Muscle of back (tissue), 11 donors: ENCODE measurements around the gene MVB12B. TPM values are rescaled to one million over a fixed set of nuclear protein-coding genes. Genes with fewer than 3 reads are reported as not detected.

Experiments used
- DNase-seq, 3 donors: peaks; one replicate each; pipeline versions ENCODE4 v3.0.0 to v3.0.0-alpha.2; 2013
- polyA plus RNA-seq, 10 donors: library from polyadenylated mRNA; unstranded; fragments of 120-200 nt; gene quantifications; one replicate each; pipeline ENCODE4 v1.2.1, GENCODE V29; 2013; ENCODE audit not compliant: insufficient read length in 10 of 10

Gene MVB12B
- polyA plus RNA-seq, 10 donors = 13.3 to 18.1 (median 15.2) TPM

GRCh38 chr9:126360073-126360472 lies 33.4 kb downstream of the MVB12B start:
- no peak for DNase-seq

DNA sequence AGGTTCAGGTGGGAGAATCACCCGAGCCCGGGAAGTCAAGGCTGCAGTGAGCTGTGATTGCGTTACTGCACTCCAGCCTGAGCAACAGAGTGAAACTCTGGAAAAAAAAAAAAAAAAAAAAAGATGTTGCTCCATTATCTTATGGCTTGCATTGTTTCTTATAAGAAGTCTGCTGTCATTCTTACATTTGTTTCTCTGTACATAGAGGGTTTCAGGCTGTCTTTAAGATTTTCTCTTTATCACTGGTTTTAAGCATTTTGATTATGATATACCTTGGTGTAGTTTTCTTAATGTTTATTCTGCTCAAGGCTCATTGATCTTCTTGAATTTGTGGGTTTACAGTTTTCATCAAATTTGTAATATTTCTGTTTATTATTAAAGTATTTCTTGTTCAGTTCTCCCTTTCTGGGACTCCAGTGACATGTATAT lies 35.2 kb downstream of the MVB12B start:
- no peak for DNase-seq

DNA sequence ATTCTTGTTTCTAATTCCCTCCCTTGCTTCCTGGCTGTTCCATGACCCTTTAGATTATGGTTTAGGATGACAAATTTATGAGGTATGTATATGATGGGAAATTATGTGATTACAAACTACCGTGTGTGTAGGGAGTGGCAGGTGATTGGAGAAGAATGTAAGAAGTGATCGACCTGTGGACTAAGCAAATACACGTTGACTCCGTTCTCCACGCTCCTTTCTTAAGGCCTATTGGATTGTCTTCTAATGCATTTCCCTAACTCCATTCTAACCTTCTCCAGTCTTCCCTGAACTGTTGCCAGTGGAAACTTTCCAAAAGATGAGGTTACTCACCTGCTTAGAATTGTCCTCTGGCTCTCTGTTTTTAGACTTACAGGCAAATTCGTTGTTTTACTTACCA lies 36.6 kb downstream of the MVB12B start:
- no peak for DNase-seq

- no peak for DNase-seq
These were observed 37.4 kb downstream of the MVB12B start for GRCh38 chr9:126363847-126364671.

DNA sequence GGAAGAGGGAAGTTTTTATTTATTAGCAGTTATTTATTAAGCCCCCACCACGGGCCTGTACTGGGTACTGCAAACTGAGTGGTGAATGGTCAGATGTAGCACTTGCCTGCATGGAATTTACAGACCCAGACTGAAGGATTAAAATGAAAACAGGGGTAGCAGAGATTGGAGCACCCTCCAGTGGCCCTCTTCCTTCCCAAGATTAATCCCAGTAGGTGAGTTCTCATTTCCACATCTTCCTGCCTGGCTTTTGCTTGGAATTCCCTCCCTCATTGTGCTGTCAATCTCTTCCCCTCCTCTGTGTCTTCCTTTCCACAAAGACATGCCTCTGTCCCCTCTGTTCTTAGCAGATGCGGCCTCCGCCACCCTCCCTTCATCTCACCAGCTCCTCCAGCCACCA lies 39.2 kb downstream of the MVB12B start:
- no peak for DNase-seq

DNA sequence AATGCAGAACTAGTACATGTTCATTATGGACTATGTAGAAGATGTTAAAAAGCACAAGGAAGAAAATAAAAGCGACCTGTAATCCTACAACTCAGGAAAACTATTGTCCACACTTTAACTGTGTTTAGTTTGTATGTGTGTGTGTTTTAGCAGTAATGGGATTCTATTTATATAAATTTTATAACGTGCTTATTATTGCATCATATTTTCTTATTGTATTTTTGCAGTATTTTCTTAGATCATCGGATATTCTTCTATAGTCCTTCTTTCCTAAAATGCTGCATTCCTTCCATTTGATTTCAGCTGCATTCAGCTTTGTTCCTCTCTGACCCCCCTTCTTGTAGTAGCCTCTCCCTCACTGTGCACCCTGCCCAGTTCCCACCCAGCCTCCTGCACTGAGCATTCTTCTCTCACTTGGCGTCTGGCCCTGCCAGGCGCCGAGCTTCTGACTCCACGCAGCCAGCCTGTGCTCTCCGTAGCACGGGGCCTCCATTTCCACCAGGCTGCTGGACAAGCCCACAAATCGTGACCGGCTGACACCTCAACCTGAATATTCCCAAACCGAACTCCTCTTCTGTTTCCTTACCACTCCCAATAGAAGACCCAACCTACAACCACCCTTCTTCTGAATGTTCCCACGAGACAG lies 39.9 kb downstream of the MVB12B start:
- DNase-seq = no peak

GRCh38 chr9:126367139-126367538 lies 40.5 kb downstream of the MVB12B start:
- DNase-seq = no peak

GRCh38 chr9:126367616-126368015 lies 41.0 kb downstream of the MVB12B start:
- DNase-seq = no peak

DNA sequence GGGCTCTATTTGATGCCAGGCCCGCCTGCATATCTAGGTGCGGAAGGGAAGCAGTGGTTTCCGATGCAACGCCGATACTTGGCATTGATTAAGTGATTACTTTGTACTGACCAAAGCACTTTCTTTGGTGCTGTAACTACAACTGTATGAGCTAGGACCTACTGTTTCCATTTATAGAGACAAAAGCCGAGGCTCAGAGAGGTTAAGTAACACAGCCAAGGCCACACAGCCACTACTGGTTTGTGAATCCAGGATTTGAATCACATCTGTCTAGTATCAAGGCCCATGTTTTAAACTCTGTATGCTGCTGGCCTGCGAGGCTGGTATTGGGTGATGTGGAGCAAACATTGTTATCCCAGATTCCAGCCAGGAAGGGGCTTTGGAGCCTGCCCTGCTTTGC lies 41.4 kb downstream of the MVB12B start:
- no peak for DNase-seq

- no peak for DNase-seq
These were observed 44.6 kb downstream of the MVB12B start for GRCh38 chr9:126371007-126371870.

GRCh38 chr9:126372716-126373115 lies 46.1 kb downstream of the MVB12B start:
- no peak for DNase-seq

DNA sequence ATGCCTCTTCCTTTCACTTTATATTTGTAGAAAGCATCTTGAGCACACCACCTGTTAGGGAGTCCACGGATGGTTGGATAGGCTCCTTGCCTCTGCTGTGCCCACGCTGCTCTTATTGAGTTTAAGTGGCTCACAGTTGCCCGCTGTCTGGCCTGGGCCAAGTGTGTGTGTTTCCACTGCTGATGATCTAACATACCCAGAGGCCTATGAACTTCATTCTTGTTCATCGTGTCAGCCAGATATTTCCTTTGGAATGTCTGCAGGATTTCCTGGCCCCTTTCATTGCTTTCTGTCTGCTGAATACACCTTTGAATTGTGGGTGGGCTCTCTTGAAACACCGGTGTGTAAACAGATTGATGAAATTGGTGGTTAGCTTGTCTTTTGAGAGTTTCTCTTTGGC lies 46.6 kb downstream of the MVB12B start:
- peak in 1 of 3 donors; percentile 33 for DNase-seq

DNA sequence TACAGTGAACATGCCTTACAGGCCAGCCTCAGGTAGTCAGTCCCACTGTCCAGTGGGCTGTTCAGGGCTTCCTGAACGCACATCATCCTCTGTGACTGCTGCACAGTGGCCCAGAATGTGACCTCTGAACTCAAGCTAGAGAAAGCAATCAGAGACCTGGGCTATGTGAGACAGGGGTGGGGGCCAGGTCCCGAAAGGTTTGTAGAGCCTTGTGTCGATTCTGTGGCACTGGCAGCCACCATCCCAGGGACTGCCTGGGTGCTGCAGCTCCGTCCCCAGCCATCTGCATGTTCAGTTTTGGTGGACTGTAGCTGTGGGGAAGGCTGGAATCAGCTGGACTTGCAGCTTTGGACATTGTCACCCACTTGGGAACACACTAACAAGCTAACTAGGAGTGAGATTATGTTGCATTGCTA lies 47.7 kb downstream of the MVB12B start:
- no peak for DNase-seq

DNA sequence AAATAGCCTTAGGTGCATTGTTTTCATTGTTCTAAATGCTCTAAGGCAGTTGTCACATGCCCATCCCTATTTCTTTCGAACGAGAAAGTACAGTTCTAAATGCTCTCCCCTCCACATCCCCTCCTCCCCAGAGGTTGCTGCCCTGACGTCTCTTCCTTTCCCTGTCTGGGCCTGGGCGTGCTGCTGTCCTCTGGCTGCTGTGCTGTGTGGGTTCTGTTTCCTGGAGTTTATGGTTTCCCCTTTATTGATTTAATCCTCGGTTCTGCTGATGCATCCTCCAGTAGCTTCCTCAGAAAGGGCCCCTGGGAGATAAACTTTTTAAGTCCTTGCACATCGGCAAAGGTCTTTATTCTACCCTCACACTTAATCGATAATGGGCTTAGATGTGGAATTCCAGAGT lies 48.8 kb downstream of the MVB12B start:
- DNase-seq = peak; percentile 26 to 68 (median 47)

DNA sequence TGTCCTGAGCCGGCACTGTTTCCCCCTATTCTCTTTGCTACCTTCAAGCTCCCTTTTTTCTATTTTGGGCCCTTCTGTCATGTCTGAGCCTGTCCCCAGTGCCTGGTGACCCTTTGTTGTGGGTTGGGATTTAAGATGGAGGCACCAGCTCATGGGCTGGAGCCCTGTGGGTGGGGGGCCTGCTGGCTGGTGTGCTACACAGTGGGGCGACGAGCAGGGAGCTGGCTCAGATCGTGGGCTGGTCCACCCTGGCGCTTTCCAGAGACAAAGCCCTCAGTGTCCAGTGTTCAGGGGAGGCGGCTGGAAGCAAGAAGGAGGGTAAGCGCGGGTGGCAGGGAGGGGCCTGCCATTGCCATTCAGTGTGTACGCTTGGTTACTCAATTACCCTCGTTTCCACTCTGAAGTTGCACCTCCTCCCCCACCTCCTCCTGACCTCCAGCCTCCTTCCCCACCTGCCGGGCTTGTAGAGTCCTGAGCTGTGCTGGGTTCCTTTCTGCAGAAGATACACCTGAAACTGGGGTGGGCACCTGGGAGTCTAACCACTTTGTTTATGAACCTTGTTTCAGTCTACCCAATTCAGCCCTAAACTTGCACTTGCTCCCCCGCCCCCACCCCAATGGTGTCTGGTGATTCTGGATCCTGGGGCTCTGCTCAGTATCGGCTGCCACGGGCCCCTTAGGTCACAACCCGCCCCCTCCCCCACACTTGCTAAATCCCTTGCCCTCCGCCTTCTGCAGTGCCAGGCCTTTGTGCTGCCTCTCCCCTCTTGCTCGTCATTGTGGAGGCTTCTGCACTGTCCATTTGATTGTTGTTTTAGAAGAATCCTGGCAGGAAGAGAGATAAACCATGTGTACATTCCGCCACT lies 49.9 kb downstream of the MVB12B start:
- DNase-seq = no peak

GRCh38 chr9:126377176-126377509 lies 50.5 kb downstream of the MVB12B start:
- no peak for DNase-seq

- DNase-seq = peak in 1 of 3 donors; percentile 56
These were observed 50.9 kb downstream of the MVB12B start for GRCh38 chr9:126377536-126377935.

- no peak for DNase-seq
These were observed 52.1 kb downstream of the MVB12B start for GRCh38 chr9:126378761-126379160.

DNA sequence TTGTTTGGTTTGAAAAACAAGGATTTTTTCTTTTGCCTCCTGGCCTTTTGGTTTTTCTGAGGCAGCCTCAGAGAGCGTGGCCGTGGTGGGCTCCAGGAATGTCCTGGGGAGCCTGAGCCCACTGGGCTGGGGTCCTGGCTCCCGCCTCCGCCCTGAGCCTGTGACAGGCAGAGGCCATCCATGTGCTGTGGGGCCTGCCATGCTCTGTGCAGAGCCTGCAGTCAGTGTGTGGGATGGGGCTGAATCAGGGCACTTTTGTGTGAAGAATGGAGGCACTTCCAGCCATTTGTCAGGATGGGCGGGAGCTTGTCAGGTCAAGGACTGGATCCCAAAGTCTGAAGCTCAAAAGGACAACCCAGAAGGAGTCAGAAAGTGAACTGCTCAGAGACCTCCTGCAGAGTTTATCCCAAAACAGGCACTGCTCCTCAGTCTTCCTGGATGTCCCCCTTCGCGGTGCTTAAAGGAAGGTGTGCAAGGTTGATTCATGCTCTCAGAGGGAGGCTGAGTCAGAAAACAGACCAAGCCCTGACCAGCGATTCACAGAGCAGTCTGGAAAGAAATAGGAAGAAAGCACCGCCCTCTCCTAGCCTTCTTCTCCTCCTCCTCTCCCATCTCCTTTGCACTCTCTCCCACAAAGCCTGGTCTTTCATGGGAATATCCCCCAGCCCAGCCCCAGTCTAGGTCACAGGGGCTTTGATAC lies 53.2 kb downstream of the MVB12B start:
- DNase-seq = no peak

DNA sequence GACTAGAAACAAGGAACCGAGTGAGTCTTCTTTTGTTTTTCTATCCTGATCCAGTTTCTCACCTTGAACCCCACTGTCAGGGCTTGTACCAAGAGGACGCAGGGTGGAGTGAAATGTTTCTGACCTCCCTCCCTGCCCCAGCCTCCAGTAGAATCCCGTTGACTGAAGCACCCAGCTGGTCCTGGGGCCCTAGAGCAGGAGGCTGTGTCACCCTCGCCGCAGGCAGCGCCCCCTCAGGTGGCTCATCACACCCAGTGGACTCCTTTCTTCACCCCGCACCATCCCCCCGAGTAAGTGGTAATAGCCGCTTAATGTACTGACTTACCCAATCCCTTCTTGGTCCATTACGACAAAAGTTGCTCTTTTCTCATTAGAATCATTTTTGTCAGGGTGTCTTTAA lies 53.8 kb downstream of the MVB12B start:
- no peak for DNase-seq

DNA sequence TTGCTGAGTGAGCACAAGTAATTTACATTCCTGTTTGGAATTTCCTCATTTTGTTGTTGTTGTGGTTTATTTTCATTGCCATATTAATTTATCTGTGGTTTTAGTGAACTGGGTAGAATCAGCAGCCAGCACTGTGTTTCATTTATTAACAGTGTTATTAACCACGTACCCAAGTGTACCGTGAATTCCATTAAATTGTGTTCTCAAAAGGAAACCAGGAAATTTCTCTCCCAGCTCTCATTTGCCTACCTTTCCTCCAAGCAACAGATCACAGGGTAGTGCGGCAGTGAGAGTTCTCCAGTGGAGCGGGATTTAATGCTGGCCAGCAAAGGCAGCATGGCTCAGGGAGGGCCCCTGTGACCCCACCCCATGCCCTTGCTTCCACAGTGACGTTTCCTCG lies 54.6 kb downstream of the MVB12B start:
- no peak for DNase-seq
